A549 treated with AZD9567 at 1 μM for 4 hours (cell line): ENCODE results near the gene CACNA1G. TPM values are rescaled to one million over a fixed set of nuclear protein-coding genes. Genes with fewer than 3 reads are reported as not detected.

Experiments used
- total RNA-seq: library from RNA; stranded (reverse); fragments of 200-300 nt; extraction: Qiagen RNA extraction; gene quantifications from 5 replicates; pipeline ENCODE4 v1.2.3, GENCODE V29; 2022; ENCODE audit not compliant: insufficient read depth

CACNA1G gene
- total RNA-seq = 1.5 to 3.9 TPM (median 3.6 TPM) in 5 replicates

GRCh38 chr17:50560185-50560824, at the start of gene CACNA1G:
CACNA1G (plus strand) TSS chr17:50560715; CDS start chr17:50561460, 745 bp downstream.

GRCh38 chr17:50532452-50533024, 28.0 kb upstream of the CACNA1G start, which contains the start of gene EPN3:
EPN3 (plus strand) TSS chr17:50532735; CDS start chr17:50536557, 3,822 bp downstream.

GRCh38 chr17:50547035-50547735, 13.3 kb upstream of the CACNA1G start, which contains the start of gene SPATA20:
SPATA20 (plus strand) TSS chr17:50547174; CDS start chr17:50547209, 35 bp downstream.

GRCh38 chr17:50634224-50634914, 73.9 kb downstream of the CACNA1G start, which contains the start of gene ABCC3:
ABCC3 (plus strand) TSS chr17:50634881; CDS start chr17:50634937, 56 bp downstream.

Other genes starting within 250 kb of the CACNA1G start
- gene XYLT2, start 214.6 kb upstream of the CACNA1G start, total RNA-seq = 19.5 to 24.4 TPM (median 23.5 TPM) in 5 replicates
- 96.4 to 155 TPM (median 144 TPM) in 5 replicates for gene MRPL27, start 187.5 kb upstream of the CACNA1G start, total RNA-seq
- 16.3 to 18.7 TPM (median 17.1 TPM) in 5 replicates for gene EME1, start 187.5 kb upstream of the CACNA1G start, total RNA-seq
- 223 to 244 TPM (median 234 TPM) in 5 replicates for gene LRRC59, start 163.2 kb upstream of the CACNA1G start, total RNA-seq
- 12.2 to 15.3 TPM (median 14.5 TPM) in 5 replicates for gene ACSF2, start 134.5 kb upstream of the CACNA1G start, total RNA-seq
- not detected in 5 replicates for gene CHAD, start 91.8 kb upstream of the CACNA1G start, total RNA-seq
- 21.7 to 38.2 TPM (median 34.6 TPM) in 5 replicates for gene RSAD1, start 81.9 kb upstream of the CACNA1G start, total RNA-seq
- 0.38 to 3.2 TPM (median 0.53 TPM) in 5 replicates for gene MYCBPAP, start 52.3 kb upstream of the CACNA1G start, total RNA-seq
- 0.07 to 0.16 TPM (median 0.11 TPM) in 4 of 5 replicates, not detected in the other for gene EPN3, start 28.0 kb upstream of the CACNA1G start, total RNA-seq
- gene SPATA20, start 13.5 kb upstream of the CACNA1G start, total RNA-seq = 57.5 to 87.2 TPM (median 83.8 TPM) in 5 replicates
- 99.1 to 156 TPM (median 140 TPM) in 5 replicates for gene ABCC3, start 74.2 kb downstream of the CACNA1G start, total RNA-seq
- 44.7 to 60.7 TPM (median 47.0 TPM) in 5 replicates for gene ANKRD40, start 147.2 kb downstream of the CACNA1G start, total RNA-seq
- 72.0 to 142 TPM (median 95.1 TPM) in 5 replicates for gene LUC7L3, start 158.9 kb downstream of the CACNA1G start, total RNA-seq
- not detected in 5 replicates for gene ANKRD40CL, start 206.8 kb downstream of the CACNA1G start, total RNA-seq